NCI-H524 treated with DMSO at 0.1 percent for 48 hours (cell line): ENCODE measurements around the gene OR10G8.

Experiments used
- DNase-seq: peaks from one replicate; lab custom pipeline; 2025; lab: John Stamatoyannopoulos, UW

OR10G8 gene

GRCh38 chr11:124077266-124077665 lies 50.7 kb downstream of the OR10G8 start:
- DNase-seq: no peak

GRCh38 chr11:124078591-124078990 lies 52.0 kb downstream of the OR10G8 start:
- DNase-seq: no peak

GRCh38 chr11:124079631-124080326 lies 53.2 kb downstream of the OR10G8 start:
- DNase-seq: no peak
